GM23338 (cell line): ENCODE results near the gene IGF2BP3. TPM values are rescaled to one million over a fixed set of nuclear protein-coding genes. Genes with fewer than 3 reads are reported as not detected.

Source experiments
- ATAC-seq: fragments of 200-7000 bp; cut with Tn5 transposase; 3 replicates; pipeline ENCODE4 v1.9.1; 2020
- DNase-seq: peaks from one replicate; pipeline ENCODE4 v3.0.0-alpha.2; 2015; ENCODE audit warnings: low spot score
- H2AFZ ChIP-seq: fragments of 200-600 bp; sonication (generic); 2 replicates; pipeline ENCODE4 v1.8.0; 2016; ENCODE audit warnings: antibody characterized with exemption, mild to moderate bottlenecking, moderate library complexity
- H3F3A ChIP-seq: fragments of 200-600 bp; sonication (generic); replicated peaks from 2 replicates; pipeline ENCODE4 v1.8.0; 2017; ENCODE audit warnings: antibody characterized with exemption, mixed run types, low read depth
- H3K27ac ChIP-seq: fragments of 200-600 bp; sonication (generic); 2 replicates; pipeline ENCODE4 v1.6.1; 2016; ENCODE audit warnings: low read depth
- H3K27me3 ChIP-seq: fragments of 200-600 bp; sonication (generic); 2 replicates; pipeline ENCODE4 v1.8.0; 2016; ENCODE audit warnings: mild to moderate bottlenecking, mixed run types, moderate library complexity; ENCODE audit not compliant: insufficient read depth
- H3K36me3 ChIP-seq: fragments of 200-600 bp; sonication (generic); 2 replicates; pipeline ENCODE4 v1.8.0; 2016; ENCODE audit warnings: mild to moderate bottlenecking; ENCODE audit not compliant: insufficient read depth
- H3K4me1 ChIP-seq: fragments of 200-600 bp; sonication (generic); 2 replicates; pipeline ENCODE4 v1.8.0; 2016; ENCODE audit warnings: mild to moderate bottlenecking, moderate library complexity; ENCODE audit not compliant: insufficient read depth
- H3K4me2 ChIP-seq: fragments of 200-600 bp; sonication (generic); 2 replicates; pipeline ENCODE4 v1.7.1; 2017; ENCODE audit warnings: mixed run types
- H3K4me3 ChIP-seq: fragments of 200-600 bp; sonication (generic); 2 replicates; pipeline ENCODE4 v1.6.1; 2016; ENCODE audit warnings: mixed run types
- H3K79me2 ChIP-seq: fragments of 200-600 bp; sonication (generic); replicated peaks from 2 replicates; pipeline ENCODE4 v1.8.0; 2017; ENCODE audit warnings: mild to moderate bottlenecking; ENCODE audit not compliant: insufficient read depth
- H3K9me2 ChIP-seq: fragments of 200-600 bp; sonication (generic); 2 replicates; pipeline ENCODE4 v1.8.0; 2017; ENCODE audit not compliant: insufficient read depth
- H4K20me1 ChIP-seq: fragments of 200-600 bp; sonication (generic); replicated peaks from 2 replicates; pipeline ENCODE4 v1.8.0; 2017; ENCODE audit warnings: mild to moderate bottlenecking; ENCODE audit not compliant: insufficient read depth
- H3K27ac Mint-ChIP-seq: 2 replicates; pipeline ENCODE4 v1.8.0; 2020; ENCODE audit warnings: inconsistent platforms, mild to moderate bottlenecking, moderate library complexity, mixed read lengths
- H3K27me3 Mint-ChIP-seq: 3 replicates; pipeline ENCODE4 v1.8.0; 2022; ENCODE audit warnings: low read depth, mild to moderate bottlenecking, moderate library complexity, mixed read lengths, inconsistent platforms; ENCODE audit not compliant: insufficient read depth, poor library complexity
- H3K36me3 Mint-ChIP-seq: 3 replicates; pipeline ENCODE4 v1.8.0; 2021; ENCODE audit warnings: low read depth, mild to moderate bottlenecking, inconsistent platforms, moderate library complexity, mixed read lengths
- H3K4me1 Mint-ChIP-seq: 3 replicates; pipeline ENCODE4 v1.8.0; 2020; ENCODE audit warnings: mild to moderate bottlenecking, inconsistent platforms, mixed read lengths
- H3K4me3 Mint-ChIP-seq: 3 replicates; pipeline ENCODE4 v1.8.0; 2021; ENCODE audit warnings: moderate library complexity, mild to moderate bottlenecking, inconsistent platforms, mixed read lengths
- H3K9me3 Mint-ChIP-seq: 3 replicates; pipeline ENCODE4 v1.8.0; 2020; ENCODE audit warnings: moderate library complexity, mild to moderate bottlenecking, inconsistent platforms, mixed read lengths
- CREB1 ChIP-seq: fragments of 250-450 bp; sonication (Bioruptor Pico); IDR thresholded peaks from 2 replicates; pipeline ENCODE4 v1.5.0; 2020; ENCODE audit warnings: low read depth, mild to moderate bottlenecking, moderate library complexity
- CTCF ChIP-seq, 2 experiments: fragments of 200-600 bp in 1 of 2; sonication (generic) in 1 of 2; conservative IDR thresholded peaks; 2 replicates each; pipeline versions ENCODE4 v1.5.1 to v1.6.1; 2016 to 2017; ENCODE audit warnings: antibody characterized with exemption in 2 of 2, low read depth in 2 of 2, mild to moderate bottlenecking in 2 of 2, moderate library complexity in 1 of 2
- ETS1 ChIP-seq: IDR thresholded peaks from 2 replicates; pipeline ENCODE4 v1.6.1; 2016; ENCODE audit warnings: antibody characterized with exemption
- EZH2phosphoT487 ChIP-seq: fragments of 200-600 bp; sonication (generic); IDR thresholded peaks from one replicate; pipeline ENCODE4 v1.8.1; 2018; ENCODE audit warnings: antibody characterized with exemption; ENCODE audit not compliant: unreplicated experiment
- NANOG ChIP-seq: IDR thresholded peaks from 2 replicates; pipeline ENCODE4 v1.6.1; 2016; ENCODE audit warnings: antibody characterized with exemption, borderline replicate concordance
- POLR2AphosphoS5 ChIP-seq: IDR thresholded peaks from 2 replicates; pipeline ENCODE4 v1.6.1; 2016; ENCODE audit warnings: antibody characterized with exemption, low read depth
- REST ChIP-seq: IDR thresholded peaks from one replicate; pipeline ENCODE4 v1.6.1; 2018; ENCODE audit warnings: antibody characterized with exemption; ENCODE audit not compliant: unreplicated experiment
- STAT1 ChIP-seq: IDR thresholded peaks from one replicate; pipeline ENCODE4 v1.6.1; 2016; ENCODE audit warnings: antibody characterized with exemption; ENCODE audit not compliant: unreplicated experiment
- ZNF114 ChIP-seq: fragments of 250-450 bp; sonication (Bioruptor Pico); IDR thresholded peaks from 2 replicates; pipeline ENCODE4 v1.5.0; 2020; ENCODE audit warnings: mild to moderate bottlenecking, moderate library complexity
- ZNF331 ChIP-seq: fragments of 250-450 bp; sonication (Bioruptor Pico); IDR thresholded peaks from 2 replicates; pipeline ENCODE4 v1.5.0; 2020; ENCODE audit warnings: low read depth, mild to moderate bottlenecking, moderate library complexity
- polyA plus RNA-seq: library from polyadenylated mRNA; unstranded; fragments of >200 nt; fragmentation: Nextera tagmentation; extraction: Ambion mirVana; gene quantifications from 2 replicates; pipeline ENCODE4 v1.2.1, GENCODE V29; 2016
- total RNA-seq: library from RNA; depleted of rRNA; stranded (reverse); fragments of >200 nt; shearing (Covaris generic); gene quantifications from 2 replicates; pipeline ENCODE4 v1.2.3, GENCODE V29; 2014

Gene IGF2BP3
- total and polyA plus RNA-seq, 2 experiments from 2014 or later: 52.0 to 183 TPM

- no peak for TF ChIP-seq CTCF (conservative IDR thresholded peaks at IDR 0.05; ENCODE audit: low read depth in 2 of 2)
- TF ChIP-seq EZH2phosphoT487: no peak
- TF ChIP-seq ZNF114 (CRISPR knock-in tag): no peak
- no peak for TF ChIP-seq POLR2AphosphoS5
- TF ChIP-seq ZNF331 (CRISPR knock-in tag): no peak
- TF ChIP-seq NANOG: no peak
- TF ChIP-seq CREB1 (CRISPR knock-in tag): no peak
These were observed 2.9 kb downstream of the IGF2BP3 start (continued) for GRCh38 chr7:23467291-23467805.

- TF ChIP-seq CTCF (conservative IDR thresholded peaks at IDR 0.05; ENCODE audit: low read depth in 2 of 2): peak in 1 of 2 experiments; percentile 56; a peak in 2 of 4 replicates
- no peak for TF ChIP-seq CREB1 (CRISPR knock-in tag)
- H3K79me2 ChIP-seq: peaks cover 92% of the 10 kb centered on the region
- no peaks in the 10 kb centered on the region for H3K27me3 ChIP-seq
- H3K4me3 ChIP-seq: peak overlapping the region; percentile 41
- H3K9me2 ChIP-seq: no peaks in the 10 kb centered on the region
- H3K36me3 Mint-ChIP-seq: peaks cover 66% of the 10 kb centered on the region
- peaks cover 7% of the 10 kb centered on the region; the same call in 1 of the 2 replicates for H3F3A ChIP-seq
- no peak overlapping the region for H2AFZ ChIP-seq
- H3K4me1 Mint-ChIP-seq: peaks cover 57% of the 10 kb centered on the region
- peaks cover 58% of the 10 kb centered on the region for H4K20me1 ChIP-seq
- H3K9me3 Mint-ChIP-seq: no peaks in the 10 kb centered on the region
- 0 out of 2 replicates have a peak overlapping the region, but pooled peaks have one; percentile 38 for H3K27ac Mint-ChIP-seq
- H3K27ac ChIP-seq: 0 out of 2 replicates have a peak overlapping the region, but pooled peaks have one; percentile 92
- peak; percentile 49 for DNase-seq
- H3K36me3 ChIP-seq: no peaks in the 10 kb centered on the region
- peak overlapping the region; percentile 65 for H3K4me2 ChIP-seq
- ATAC-seq: no peak
- H3K4me1 ChIP-seq: peaks cover 37% of the 10 kb centered on the region
- H3K4me3 Mint-ChIP-seq: peak overlapping the region; percentile 70
- peaks cover 2% of the 10 kb centered on the region for H3K27me3 Mint-ChIP-seq
These were observed 7.4 kb downstream of the IGF2BP3 start for GRCh38 chr7:23462846-23463245.

- no peaks in the 10 kb centered on the region for H3K36me3 ChIP-seq
- peaks cover 11% of the 10 kb centered on the region for H3K27me3 Mint-ChIP-seq
- H4K20me1 ChIP-seq: peaks cover 96% of the 10 kb centered on the region
- no peaks in the 10 kb centered on the region; the same call in 1 of the 2 replicates for H3F3A ChIP-seq
- ATAC-seq: no peak
- no peak overlapping the region; the same call in 2 of the 3 replicates for H3K4me3 Mint-ChIP-seq
- H3K79me2 ChIP-seq: peaks cover 100% of the 10 kb centered on the region
- no peak overlapping the region for H3K4me3 ChIP-seq
- no peaks in the 10 kb centered on the region for H3K9me2 ChIP-seq
- H3K27ac ChIP-seq: peak overlapping the region; percentile 45; the same call in 1 of the 2 replicates
- H3K27me3 ChIP-seq: no peaks in the 10 kb centered on the region
- peaks cover 79% of the 10 kb centered on the region for H3K36me3 Mint-ChIP-seq
- H3K4me2 ChIP-seq: 0 out of 2 replicates have a peak overlapping the region, but pooled peaks have one; percentile 10
- no peak overlapping the region for H2AFZ ChIP-seq
- no peak for DNase-seq
- H3K27ac Mint-ChIP-seq: peak overlapping the region; percentile 47
- H3K9me3 Mint-ChIP-seq: no peaks in the 10 kb centered on the region
- H3K4me1 ChIP-seq: peaks cover 60% of the 10 kb centered on the region
- H3K4me1 Mint-ChIP-seq: peaks cover 73% of the 10 kb centered on the region
- no peak for TF ChIP-seq CREB1 (CRISPR knock-in tag)
- TF ChIP-seq EZH2phosphoT487: no peak
- TF ChIP-seq ZNF331 (CRISPR knock-in tag): no peak
- no peak for TF ChIP-seq STAT1
- no peak for TF ChIP-seq REST
- TF ChIP-seq ETS1: no peak
- no peak for TF ChIP-seq POLR2AphosphoS5
- TF ChIP-seq ZNF114 (CRISPR knock-in tag): no peak
- TF ChIP-seq NANOG: no peak
These were observed 12.2 kb downstream of the IGF2BP3 start for GRCh38 chr7:23458044-23458443.
